Suppressor macrophage treated with lipopolysaccharide for 1 hour (primary cell): ENCODE results near the gene ABCB11.
"Not testable (repeated sequence)": the region's sequence is repeated elsewhere in the genome, so short reads cannot be mapped to it uniquely, and the experiment has no call there.

Experiments used
- DNase-seq, 3 donors: peaks; one replicate each; pipeline ENCODE4 v3.0.0-alpha.2; 2020 to 2022

The ABCB11 gene

GRCh38 chr2:168884975-168885374 is 146.1 kb downstream of the ABCB11 start:
- DNase-seq: no peak

GRCh38 chr2:168882163-168882562 is 149.0 kb downstream of the ABCB11 start:
- DNase-seq: not testable (repeated sequence)

- DNase-seq: no peak
Observed at GRCh38 chr2:168874368-168875054, 156.6 kb downstream of the ABCB11 start.

GRCh38 chr2:168870824-168871223 is 160.3 kb downstream of the ABCB11 start:
- not testable (repeated sequence) for DNase-seq
